Measurements from ENCODE around the gene NTPCR. TPM values are rescaled to one million over a fixed set of nuclear protein-coding genes. Genes with fewer than 3 reads are reported as not detected.
"Not testable (repeated sequence)": the region's sequence is repeated elsewhere in the genome, so short reads cannot be mapped to it uniquely, and the experiment has no call there.

Gene NTPCR
- total RNA-seq, 1 donor from 2014 or later: 41.6 TPM

DNA sequence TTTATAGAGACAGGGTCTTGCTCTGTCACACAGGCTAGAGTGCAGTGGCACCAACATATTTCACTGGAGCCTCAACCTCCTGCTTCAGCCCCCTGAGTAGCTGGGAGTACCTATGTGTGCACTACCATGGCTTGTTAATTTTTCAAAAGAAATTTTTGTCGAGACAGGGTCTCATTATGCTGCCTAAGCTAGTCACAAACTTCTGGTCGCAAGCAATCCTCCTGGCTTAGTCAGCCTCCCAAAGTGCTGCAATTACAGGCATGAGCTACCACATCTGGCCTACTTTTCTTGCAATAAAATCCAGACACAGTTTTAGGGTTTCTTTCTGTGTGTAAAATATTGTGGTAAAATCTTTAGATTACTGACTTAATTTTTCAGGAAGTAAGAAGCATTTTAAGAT lies 27.9 kb upstream of the NTPCR start:
- H3K36me3 ChIP-seq: no peaks in the 10 kb centered on the region
- DNase-seq (ENCODE audit: low spot score in 2 of 2): no peak
- no peaks in the 10 kb centered on the region for H3K27me3 ChIP-seq
- no peak overlapping the region for H3K27ac ChIP-seq
- no peaks in the 10 kb centered on the region for H3K9me3 ChIP-seq
- H3K4me1 ChIP-seq: no peaks in the 10 kb centered on the region
- TF ChIP-seq, protein P1, sequence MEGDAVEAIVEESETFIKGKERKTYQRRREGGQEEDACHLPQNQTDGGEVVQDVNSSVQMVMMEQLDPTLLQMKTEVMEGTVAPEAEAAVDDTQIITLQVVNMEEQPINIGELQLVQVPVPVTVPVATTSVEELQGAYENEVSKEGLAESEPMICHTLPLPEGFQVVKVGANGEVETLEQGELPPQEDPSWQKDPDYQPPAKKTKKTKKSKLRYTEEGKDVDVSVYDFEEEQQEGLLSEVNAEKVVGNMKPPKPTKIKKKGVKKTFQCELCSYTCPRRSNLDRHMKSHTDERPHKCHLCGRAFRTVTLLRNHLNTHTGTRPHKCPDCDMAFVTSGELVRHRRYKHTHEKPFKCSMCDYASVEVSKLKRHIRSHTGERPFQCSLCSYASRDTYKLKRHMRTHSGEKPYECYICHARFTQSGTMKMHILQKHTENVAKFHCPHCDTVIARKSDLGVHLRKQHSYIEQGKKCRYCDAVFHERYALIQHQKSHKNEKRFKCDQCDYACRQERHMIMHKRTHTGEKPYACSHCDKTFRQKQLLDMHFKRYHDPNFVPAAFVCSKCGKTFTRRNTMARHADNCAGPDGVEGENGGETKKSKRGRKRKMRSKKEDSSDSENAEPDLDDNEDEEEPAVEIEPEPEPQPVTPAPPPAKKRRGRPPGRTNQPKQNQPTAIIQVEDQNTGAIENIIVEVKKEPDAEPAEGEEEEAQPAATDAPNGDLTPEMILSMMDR (IDR thresholded peaks at IDR 0.05): no peak
- intact Hi-C loops (cut with DNase I): no loop called here
- H3K4me3 ChIP-seq: no peak overlapping the region

DNA sequence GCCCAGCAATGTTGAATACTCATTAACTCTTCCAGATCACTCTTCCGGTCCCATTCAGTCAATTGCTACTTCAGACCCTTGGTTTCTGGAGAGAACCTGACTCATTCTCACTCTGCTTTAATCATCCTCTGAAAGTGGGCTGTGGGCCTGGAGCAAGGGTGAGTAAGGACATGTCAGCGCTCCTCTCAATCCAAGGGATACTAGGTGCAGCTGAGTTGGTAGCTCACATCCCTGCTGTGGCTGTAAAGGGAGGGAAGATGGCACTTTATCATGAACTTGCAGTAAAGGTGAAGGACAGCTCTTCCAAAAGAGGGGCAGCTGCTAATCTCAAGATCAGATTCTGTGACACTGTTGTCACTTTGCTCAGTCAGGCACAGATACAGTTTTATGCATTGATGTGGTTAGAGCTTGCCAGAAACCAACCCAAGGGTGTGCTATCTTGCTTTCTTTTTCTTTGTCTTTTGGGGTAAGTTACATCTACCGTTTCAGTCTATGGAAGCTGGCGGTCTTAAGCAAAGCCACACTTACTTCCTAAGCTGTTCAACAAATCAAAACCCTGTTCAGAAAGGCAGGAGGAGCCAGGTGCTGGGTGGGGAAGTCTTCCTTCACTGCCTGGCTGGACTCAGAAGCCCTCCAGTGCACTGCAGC lies 26.5 kb upstream of the NTPCR start:
- no peaks in the 10 kb centered on the region for H3K36me3 ChIP-seq
- no peak overlapping the region for H3K4me3 ChIP-seq
- H3K27ac ChIP-seq: no peak overlapping the region
- intact Hi-C loops (cut with DNase I): no loop called here
- no peaks in the 10 kb centered on the region for H3K27me3 ChIP-seq
- TF ChIP-seq, protein P1 (IDR thresholded peaks at IDR 0.05): no peak
- H3K9me3 ChIP-seq: no peaks in the 10 kb centered on the region
- no peak for DNase-seq (ENCODE audit: low spot score in 2 of 2)
- no peaks in the 10 kb centered on the region for H3K4me1 ChIP-seq

DNA sequence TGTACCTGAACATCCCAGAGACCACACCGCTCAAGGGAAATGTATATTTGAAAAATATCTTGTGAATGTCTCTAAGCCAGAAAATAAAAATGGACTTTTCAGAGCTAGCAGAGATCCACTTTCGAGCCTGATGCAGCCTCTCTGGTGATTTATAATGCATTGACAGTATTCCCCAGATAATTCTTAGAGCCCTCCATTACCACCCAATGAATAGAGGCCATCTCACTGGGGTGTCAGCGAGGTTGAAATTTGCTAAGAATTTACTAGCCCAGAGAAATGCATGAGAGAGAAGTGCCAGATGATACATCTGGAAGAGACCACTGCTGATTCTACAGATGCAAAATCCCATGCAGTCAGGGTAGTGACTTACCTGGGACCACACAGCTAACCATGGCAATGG lies 25.5 kb upstream of the NTPCR start:
- intact Hi-C loops (cut with DNase I): no loop called here
- H3K9me3 ChIP-seq: no peaks in the 10 kb centered on the region
- no peak for DNase-seq (ENCODE audit: low spot score in 2 of 2)
- TF ChIP-seq, protein P1 (IDR thresholded peaks at IDR 0.05): no peak
- no peak overlapping the region for H3K27ac ChIP-seq
- H3K27me3 ChIP-seq: no peaks in the 10 kb centered on the region
- H3K4me1 ChIP-seq: no peaks in the 10 kb centered on the region
- H3K36me3 ChIP-seq: no peaks in the 10 kb centered on the region
- H3K4me3 ChIP-seq: no peak overlapping the region

DNA sequence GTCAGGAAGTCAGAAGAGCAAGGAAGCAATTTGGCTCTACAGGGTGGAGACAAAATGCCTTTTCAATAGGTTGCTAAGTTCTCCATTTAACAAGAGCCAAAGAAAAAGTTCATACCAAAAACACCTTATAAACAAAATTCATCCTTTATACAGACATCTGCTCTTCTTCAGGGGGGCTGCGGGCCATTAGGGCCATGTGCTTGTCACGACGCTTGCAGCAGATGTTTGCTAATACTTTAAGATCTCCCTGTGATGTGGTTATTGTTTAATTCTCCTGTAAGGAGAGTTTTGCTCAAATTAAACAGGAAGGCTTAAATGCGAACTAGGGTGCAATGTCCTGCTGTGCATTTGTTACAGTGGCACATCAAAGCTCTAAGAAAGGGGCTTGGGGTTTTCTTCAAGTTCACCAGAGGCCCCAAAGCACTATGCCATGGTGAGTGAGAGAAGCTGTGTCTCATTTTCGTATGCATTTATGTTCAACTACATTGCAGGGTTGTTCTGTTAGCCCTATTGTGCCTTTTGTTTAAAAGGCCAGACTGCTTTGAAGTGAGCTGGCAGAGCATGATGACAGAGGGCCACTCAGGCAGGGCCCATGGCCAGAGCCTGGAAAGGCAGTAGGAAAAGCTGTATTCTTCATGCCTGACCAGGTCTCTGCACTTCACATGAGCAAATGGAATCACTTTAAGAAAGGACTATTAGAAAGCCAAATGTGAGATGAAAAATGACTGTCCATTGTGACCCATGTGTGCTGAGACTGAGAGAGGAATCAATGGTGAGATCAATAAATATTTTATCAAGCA lies 24.8 kb upstream of the NTPCR start:
- TF ChIP-seq, protein P1 (IDR thresholded peaks at IDR 0.05): no peak
- no peak for DNase-seq (ENCODE audit: low spot score in 2 of 2)
- no peaks in the 10 kb centered on the region for H3K9me3 ChIP-seq
- intact Hi-C loops (cut with DNase I): no loop called here
- H3K27me3 ChIP-seq: no peaks in the 10 kb centered on the region
- no peak overlapping the region for H3K4me3 ChIP-seq
- no peaks in the 10 kb centered on the region for H3K36me3 ChIP-seq
- H3K4me1 ChIP-seq: no peaks in the 10 kb centered on the region
- H3K27ac ChIP-seq: no peak overlapping the region

DNA sequence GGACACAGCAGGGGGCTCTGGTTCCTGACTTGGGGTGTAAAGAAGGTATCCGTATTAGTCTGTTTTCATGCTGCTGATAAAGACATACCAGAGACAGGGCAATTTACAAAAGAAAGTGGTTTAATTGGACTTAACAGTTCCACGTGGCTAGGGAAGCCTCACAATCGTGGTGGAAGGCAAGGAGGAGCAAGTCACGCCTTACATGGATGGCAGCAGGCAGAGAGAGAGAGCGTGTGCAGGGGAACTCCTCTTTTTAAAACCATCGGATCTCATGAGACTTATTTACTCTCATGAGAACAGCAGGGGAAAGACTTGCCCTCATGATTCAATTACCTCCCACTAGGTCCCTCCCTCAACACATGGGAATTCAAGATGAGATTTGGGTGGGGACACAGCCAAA lies 23.2 kb upstream of the NTPCR start:
- H3K36me3 ChIP-seq; H3K4me3 ChIP-seq; H3K27ac ChIP-seq; intact Hi-C loops (cut with DNase I); DNase-seq (ENCODE audit: low spot score in 2 of 2); H3K9me3 ChIP-seq; H3K4me1 ChIP-seq; H3K27me3 ChIP-seq: not testable (repeated sequence)

DNA sequence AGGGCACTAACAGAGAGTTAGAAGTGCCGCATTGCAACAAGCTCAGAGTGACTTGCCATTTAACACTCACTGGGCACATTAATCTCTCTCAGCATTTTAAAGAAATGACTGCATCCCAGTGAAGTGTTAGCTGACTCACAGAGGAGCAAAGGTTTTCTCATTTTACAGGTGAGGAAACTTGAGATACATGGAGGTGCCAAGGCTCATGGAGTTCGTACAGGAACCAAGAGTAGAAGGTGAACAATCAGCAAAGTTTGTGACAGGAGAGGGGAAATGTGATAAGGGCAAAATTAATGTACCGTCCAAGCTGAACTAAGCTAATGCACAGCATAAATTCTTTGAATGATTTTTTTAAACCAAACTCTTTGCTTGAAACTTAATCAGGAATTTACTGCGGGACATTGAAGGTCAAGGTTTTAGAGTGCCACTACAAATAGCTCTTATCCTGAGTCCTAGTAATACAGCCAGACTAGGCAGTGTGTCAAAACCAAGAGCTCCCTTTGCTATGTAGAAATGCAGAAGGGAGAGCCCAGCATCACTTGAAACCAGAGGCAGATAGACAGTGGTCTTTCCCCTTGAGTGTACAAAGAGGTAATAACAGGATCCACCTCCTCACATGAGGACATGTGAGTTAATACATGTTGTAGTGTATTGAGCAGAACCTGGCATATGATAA lies 22.4 kb upstream of the NTPCR start:
- intact Hi-C loops (cut with DNase I): no loop called here
- TF ChIP-seq, protein P1 (IDR thresholded peaks at IDR 0.05): no peak
- Histone ChIP-seq H3K9me3 (no peaks in the 10 kb centered on the region), H3K27me3 (no peaks in the 10 kb centered on the region), H3K4me1 (no peaks in the 10 kb centered on the region), H3K27ac (no peak overlapping the region), H3K4me3 (no peak overlapping the region), H3K36me3 (no peaks in the 10 kb centered on the region)
- DNase-seq (ENCODE audit: low spot score in 2 of 2): no peak

All from ascending aorta (tissue), 2 donors.